HEK293T (cell line): ENCODE measurements around the gene TFEB.

Source experiments
- CTCF ChIA-PET: fragments of 350-600 bp; formaldehyde crosslinking; extraction: SDS; loops from one replicate; lab custom pipeline; 2021; ENCODE audit warnings: antibody characterized with exemption, inconsistent platforms; lab: Yijun Ruan, JAX
- POLR2A ChIA-PET: fragments of 350-600 bp; formaldehyde crosslinking; extraction: SDS; loops from one replicate; lab custom pipeline; 2020; ENCODE audit warnings: antibody characterized with exemption, inconsistent platforms; lab: Yijun Ruan, JAX
- DNase-seq: peaks from one replicate; pipeline ENCODE4 v3.0.0; 2012; ENCODE audit warnings: mixed read lengths; ENCODE audit errors: extremely low spot score
- ARNT ChIP-seq: fragments of 450-650 bp; IDR thresholded peaks from 2 replicates; pipeline ENCODE4 v1.6.1; 2017; ENCODE audit warnings: mild to moderate bottlenecking
- BHLHE40 ChIP-seq: fragments of 450-650 bp; IDR thresholded peaks from 2 replicates; pipeline ENCODE4 v1.6.1; 2016; ENCODE audit warnings: mild to moderate bottlenecking, moderate library complexity, borderline replicate concordance
- CTBP1 ChIP-seq: fragments of 450-650 bp; IDR thresholded peaks from 2 replicates; pipeline ENCODE4 v1.6.1; 2016; ENCODE audit warnings: borderline replicate concordance
- ELF4 ChIP-seq: fragments of 450-650 bp; IDR thresholded peaks from 2 replicates; pipeline ENCODE4 v1.6.1; 2017; ENCODE audit warnings: antibody characterized with exemption
- FOXA1 ChIP-seq: fragments of 450-650 bp; IDR thresholded peaks from 2 replicates; pipeline ENCODE4 v1.6.1; 2016; ENCODE audit warnings: mild to moderate bottlenecking
- FOXK2 ChIP-seq: fragments of 450-650 bp; IDR thresholded peaks from 2 replicates; pipeline ENCODE4 v1.6.1; 2016; ENCODE audit warnings: mild to moderate bottlenecking
- FOXM1 ChIP-seq: fragments of 450-650 bp; IDR thresholded peaks from 2 replicates; pipeline ENCODE4 v1.6.1; 2017; ENCODE audit warnings: mild to moderate bottlenecking, borderline replicate concordance
- HDGF ChIP-seq: fragments of 450-650 bp; IDR thresholded peaks from 2 replicates; pipeline ENCODE4 v1.6.1; 2017; ENCODE audit warnings: antibody characterized with exemption, borderline replicate concordance
- L3MBTL2 ChIP-seq: fragments of 450-650 bp; conservative IDR thresholded peaks from 2 replicates; pipeline ENCODE4 v1.6.1; 2016; ENCODE audit warnings: mild to moderate bottlenecking
- LEF1 ChIP-seq: fragments of 450-650 bp; IDR thresholded peaks from 2 replicates; pipeline ENCODE4 v1.6.1; 2017; ENCODE audit warnings: mild to moderate bottlenecking, borderline replicate concordance
- NFRKB ChIP-seq: fragments of 450-650 bp; IDR thresholded peaks from 2 replicates; pipeline ENCODE4 v1.6.1; 2016; ENCODE audit warnings: mild to moderate bottlenecking, moderate library complexity
- SP1 ChIP-seq: fragments of 450-650 bp; IDR thresholded peaks from 2 replicates; pipeline ENCODE4 v1.6.1; 2017
- SUZ12 ChIP-seq: fragments of 450-650 bp; IDR thresholded peaks from 2 replicates; pipeline ENCODE4 v1.6.1; 2016; ENCODE audit warnings: mild to moderate bottlenecking
- TARDBP ChIP-seq: fragments of 450-650 bp; IDR thresholded peaks from 2 replicates; pipeline ENCODE4 v1.6.1; 2016
- ZNF384 ChIP-seq: fragments of 450-650 bp; IDR thresholded peaks from 2 replicates; pipeline ENCODE4 v1.6.1; 2016
- TF ChIP-seq, protein P1 (sequence below): fragments of 450-650 bp; IDR thresholded peaks from 2 replicates; pipeline ENCODE4 v1.6.1; 2016

The TFEB gene

DNA sequence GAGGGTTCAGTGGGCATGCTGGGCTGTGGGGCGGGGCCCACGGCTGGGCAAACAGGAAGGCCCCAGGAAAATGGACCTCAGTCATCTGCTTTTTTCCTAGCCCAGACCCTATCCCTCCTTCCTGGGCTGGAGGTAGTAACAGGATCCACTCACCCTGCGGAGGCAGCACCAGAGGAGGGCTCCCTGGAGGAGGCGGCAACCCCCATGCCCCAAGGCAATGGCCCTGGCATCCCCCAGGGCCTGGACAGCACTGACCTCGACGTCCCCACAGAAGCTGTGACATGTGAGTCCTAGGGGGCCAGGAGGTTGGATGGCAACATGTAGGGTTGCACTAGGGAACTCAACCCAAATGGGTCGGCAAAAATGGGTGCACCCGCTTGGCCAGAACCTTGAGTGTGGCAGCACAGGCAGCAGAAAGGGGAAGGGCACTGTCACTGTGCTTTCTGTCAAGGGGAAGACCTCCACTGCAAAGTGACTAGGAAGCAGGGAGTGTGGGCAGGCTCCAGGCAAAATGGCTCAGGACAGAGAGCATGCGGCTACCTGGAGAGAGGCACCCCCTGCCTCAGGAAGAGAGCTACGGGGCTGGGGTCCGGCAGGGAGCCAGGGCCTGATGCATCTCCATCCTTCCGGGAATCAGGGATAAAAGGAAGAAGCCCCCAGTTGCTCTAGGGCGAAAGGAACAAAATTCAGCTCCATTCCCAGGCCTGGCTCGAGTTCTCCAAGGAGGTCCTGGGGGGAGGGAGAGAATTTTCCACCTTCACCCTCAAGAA lies 89.2 kb downstream of the TFEB start:
- TF ChIP-seq NFRKB (no peak), FOXA1 (no peak), FOXM1 (no peak), LEF1 (no peak), ZNF384 (no peak), FOXK2 (no peak), HDGF (no peak), SUZ12 (no peak), L3MBTL2 (no peak), CTBP1 (no peak), SP1 (no peak), ELF4 (no peak)
- TF ChIP-seq, protein P1, sequence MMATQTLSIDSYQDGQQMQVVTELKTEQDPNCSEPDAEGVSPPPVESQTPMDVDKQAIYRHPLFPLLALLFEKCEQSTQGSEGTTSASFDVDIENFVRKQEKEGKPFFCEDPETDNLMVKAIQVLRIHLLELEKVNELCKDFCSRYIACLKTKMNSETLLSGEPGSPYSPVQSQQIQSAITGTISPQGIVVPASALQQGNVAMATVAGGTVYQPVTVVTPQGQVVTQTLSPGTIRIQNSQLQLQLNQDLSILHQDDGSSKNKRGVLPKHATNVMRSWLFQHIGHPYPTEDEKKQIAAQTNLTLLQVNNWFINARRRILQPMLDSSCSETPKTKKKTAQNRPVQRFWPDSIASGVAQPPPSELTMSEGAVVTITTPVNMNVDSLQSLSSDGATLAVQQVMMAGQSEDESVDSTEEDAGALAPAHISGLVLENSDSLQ, result no peak
- ChIA-PET CTCF (no interaction called here), POLR2A (no interaction called here)
- no peak for DNase-seq

DNA sequence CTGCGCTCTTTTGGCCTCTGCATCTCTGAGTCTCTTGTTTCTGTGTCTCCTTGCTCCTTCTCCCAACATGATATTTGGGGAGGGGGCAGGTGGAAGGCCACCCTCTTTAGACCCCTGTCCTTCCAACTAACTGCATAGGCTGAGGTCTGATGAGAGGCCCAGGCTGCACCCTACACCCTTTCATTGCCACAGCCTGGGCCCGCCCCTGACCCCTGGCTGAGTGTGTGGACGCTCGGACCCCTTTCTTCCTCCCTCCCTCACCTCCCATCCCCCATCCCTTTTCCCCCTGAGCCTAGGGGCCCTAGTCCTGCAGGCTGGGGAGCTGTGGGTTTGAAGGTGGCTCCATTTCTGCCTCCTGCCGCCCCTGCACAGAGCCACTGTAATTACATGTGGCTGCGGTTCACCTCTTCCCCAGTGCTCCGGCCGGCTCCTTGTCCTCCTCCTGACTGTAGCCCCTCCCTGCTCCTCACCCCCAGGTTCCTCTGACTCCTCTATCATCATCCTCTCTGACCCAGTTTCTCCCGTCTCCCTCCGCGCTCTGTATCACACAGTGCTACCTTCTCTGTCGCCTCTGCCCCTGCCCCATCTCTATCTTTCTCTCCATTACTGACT lies 90.3 kb downstream of the TFEB start:
- CTCF ChIA-PET, result no interaction called here
- POLR2A ChIA-PET, result no interaction called here
- TF ChIP-seq FOXA1, result no peak
- no peak for TF ChIP-seq ELF4
- TF ChIP-seq FOXK2, result no peak
- TF ChIP-seq L3MBTL2, result no peak
- TF ChIP-seq ARNT, result no peak
- no peak for TF ChIP-seq NFRKB
- TF ChIP-seq, protein P1, result no peak
- no peak for TF ChIP-seq TARDBP
- no peak for TF ChIP-seq LEF1
- no peak for TF ChIP-seq SP1
- no peak for TF ChIP-seq CTBP1
- no peak for TF ChIP-seq ZNF384
- no peak for TF ChIP-seq BHLHE40
- no peak for DNase-seq

DNA sequence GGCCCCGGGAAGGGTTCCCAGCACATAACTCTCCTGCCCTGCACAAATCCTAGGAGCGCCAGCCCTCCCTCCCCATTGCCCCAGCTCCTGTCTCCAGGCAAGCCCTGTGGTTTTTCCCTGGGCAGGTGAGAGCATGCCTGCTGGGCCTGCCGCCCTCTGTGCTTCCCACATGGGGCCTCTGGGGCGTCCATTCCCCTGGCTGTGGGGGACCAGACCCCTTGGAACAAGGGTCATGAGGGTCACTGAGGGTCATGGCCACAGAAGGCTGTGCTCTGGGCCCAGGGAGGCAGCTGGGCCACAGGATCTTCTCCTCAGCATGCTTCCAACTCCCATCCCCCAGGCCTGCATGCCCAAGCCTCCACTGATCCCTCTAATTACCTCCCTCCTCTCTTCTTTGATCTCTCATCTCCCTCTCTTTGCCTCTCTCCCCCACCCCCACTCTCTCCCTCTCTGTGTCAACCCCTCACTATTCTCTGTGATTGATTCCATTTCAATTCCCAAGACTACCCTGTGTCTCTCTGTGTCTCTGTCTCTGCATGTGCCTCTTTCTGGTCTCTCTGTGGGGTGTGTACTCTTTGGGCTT lies 91.0 kb downstream of the TFEB start:
- POLR2A ChIA-PET, result no interaction called here
- CTCF ChIA-PET, result no interaction called here
- TF ChIP-seq L3MBTL2 (no peak), FOXK2 (no peak), FOXM1 (no peak)
- no peak for DNase-seq

DNA sequence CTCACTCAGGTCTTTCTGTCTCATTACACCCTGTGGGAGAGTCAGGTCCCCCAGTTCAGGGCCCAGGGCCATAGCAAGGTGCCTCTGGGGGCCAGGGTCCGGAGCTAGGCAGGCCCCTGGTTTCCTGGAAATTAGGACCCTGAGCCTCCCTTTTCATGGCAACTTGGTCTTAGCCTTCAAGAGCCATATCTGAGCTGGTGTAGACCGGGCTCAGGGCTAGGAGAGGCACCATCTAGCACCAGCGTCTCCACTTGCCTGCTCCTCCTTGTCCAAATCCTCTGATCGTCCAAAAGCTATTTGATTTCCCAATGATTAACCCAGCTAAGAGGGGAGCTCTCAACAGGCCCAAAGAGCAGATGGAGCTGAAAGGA lies 91.5 kb downstream of the TFEB start:
- CTCF ChIA-PET, result no interaction called here
- DNase-seq, result no peak
- POLR2A ChIA-PET, result no interaction called here
- no peak for TF ChIP-seq L3MBTL2

DNA sequence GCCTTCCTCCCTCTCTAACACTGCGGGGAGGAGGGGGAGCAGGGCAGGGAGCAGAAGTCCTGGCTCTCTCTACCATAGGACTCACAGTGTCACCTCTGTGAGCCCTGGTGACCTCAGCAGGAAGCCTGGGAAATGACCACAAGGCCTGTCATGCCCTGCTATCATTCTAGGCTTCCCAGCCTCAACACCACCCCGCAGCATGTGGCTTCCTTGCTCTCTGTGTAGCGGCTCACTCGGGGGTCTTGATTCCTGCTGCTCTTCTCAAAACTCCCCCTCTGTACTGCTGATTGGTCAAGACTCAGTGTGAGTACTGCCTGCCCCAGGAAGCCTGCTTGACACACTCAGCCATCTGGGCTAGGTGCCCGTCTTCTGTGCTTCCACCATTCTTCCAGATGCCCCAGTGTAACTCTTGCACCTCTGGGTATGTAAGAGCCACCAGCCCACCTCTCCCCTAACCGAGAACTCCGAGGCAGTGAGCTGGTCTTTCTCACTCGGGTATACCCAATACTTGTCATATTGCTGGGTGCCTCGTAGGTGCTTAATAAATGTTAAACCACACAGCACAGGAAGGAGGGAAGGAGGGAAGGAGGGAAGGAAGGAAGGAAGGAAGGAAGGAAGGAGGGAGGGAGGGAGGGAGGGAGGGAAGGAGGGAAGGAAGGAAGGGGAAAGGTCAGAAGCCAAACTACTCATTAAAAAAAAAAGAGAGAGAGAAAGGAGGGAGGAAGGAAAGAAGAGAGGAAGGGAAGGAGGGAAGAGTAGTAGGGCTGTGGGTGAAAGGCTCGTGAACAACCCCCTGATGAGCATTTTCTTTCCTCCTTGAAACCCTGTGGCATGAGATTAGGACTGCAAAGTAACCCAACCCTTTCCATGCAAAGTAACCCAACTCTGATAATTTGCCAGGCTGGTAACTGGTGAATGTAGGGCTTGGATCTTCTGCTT lies 92.2 kb downstream of the TFEB start:
- DNase-seq, result no peak
- ChIA-PET POLR2A (no interaction called here), CTCF (no interaction called here)
- no peak for TF ChIP-seq FOXM1
- TF ChIP-seq SP1, result no peak
- TF ChIP-seq NFRKB, result no peak
- no peak for TF ChIP-seq FOXA1
- no peak for TF ChIP-seq CTBP1
- TF ChIP-seq ELF4, result no peak
- TF ChIP-seq SUZ12, result no peak
- TF ChIP-seq ZNF384, result no peak
- TF ChIP-seq, protein P1, result no peak
- no peak for TF ChIP-seq LEF1
- TF ChIP-seq L3MBTL2, result no peak
- no peak for TF ChIP-seq HDGF
